Kidney epithelial cell (primary cell): ENCODE measurements around the gene CRYBG1. TPM values are rescaled to one million over a fixed set of nuclear protein-coding genes. Genes with fewer than 3 reads are reported as not detected.

Experiments
- DNase-seq: peaks from one replicate; pipeline ENCODE4 v3.0.0-alpha.2; 2010; ENCODE audit warnings: low read depth
- H3K27me3 ChIP-seq: 2 replicates; pipeline ENCODE4 v1.6.0; 2011; ENCODE audit warnings: low read length; ENCODE audit not compliant: control insufficient read depth, insufficient read depth
- H3K36me3 ChIP-seq: 2 replicates; pipeline ENCODE4 v1.5.1; 2011; ENCODE audit warnings: low read length; ENCODE audit not compliant: control insufficient read depth, insufficient read depth
- H3K4me3 ChIP-seq: 2 replicates; pipeline ENCODE4 v1.5.1; 2011; ENCODE audit warnings: low read depth, mild to moderate bottlenecking, control low read depth, low read length
- CTCF ChIP-seq: IDR thresholded peaks from 2 replicates; pipeline ENCODE4 v1.5.1; 2011; ENCODE audit warnings: mild to moderate bottlenecking, moderate library complexity, low read length, control low read depth, inconsistent platforms; ENCODE audit not compliant: insufficient read depth, poor library complexity, severe bottlenecking
- total RNA-seq: library from RNA; depleted of rRNA; stranded (reverse); fragments of >200 nt; gene quantifications from 2 replicates; pipeline ENCODE4 v1.2.3, GENCODE V29; 2015

Gene CRYBG1
- total RNA-seq, 1 donor from 2014 or later, result 4.4 TPM

DNA sequence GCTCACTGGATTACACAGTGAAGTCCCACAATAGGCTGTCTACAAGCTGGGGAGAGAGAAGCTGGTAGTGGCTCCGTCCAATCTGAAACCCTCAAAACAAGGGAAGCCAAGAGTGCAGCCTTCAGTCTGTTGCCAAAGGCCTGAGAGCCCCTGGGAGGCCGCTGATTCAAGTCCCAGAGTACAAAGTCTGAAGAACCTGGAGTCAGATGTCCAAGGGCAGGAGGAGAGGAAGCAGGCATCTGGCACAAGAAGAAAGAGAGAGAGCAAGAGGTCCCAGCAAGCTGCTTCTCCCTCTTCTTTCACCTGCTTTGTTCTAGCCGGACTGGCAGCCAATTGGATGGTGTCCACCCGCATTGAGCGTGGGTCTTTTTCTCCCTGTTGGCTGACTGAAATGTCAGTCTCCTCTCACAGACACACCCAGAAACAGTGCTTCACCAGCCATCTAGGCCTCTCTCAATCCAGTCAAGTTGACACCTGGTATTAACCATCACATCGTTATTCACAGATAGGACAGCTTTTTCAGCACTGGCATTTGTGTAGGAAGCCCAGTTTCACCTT, 51.2 kb downstream of the CRYBG1 start:
- H3K4me3 ChIP-seq, result no peak overlapping the region
- H3K36me3 ChIP-seq, result no peaks in the 10 kb centered on the region
- TF ChIP-seq CTCF, result no peak
- H3K27me3 ChIP-seq, result no peaks in the 10 kb centered on the region
- DNase-seq, result no peak

DNA sequence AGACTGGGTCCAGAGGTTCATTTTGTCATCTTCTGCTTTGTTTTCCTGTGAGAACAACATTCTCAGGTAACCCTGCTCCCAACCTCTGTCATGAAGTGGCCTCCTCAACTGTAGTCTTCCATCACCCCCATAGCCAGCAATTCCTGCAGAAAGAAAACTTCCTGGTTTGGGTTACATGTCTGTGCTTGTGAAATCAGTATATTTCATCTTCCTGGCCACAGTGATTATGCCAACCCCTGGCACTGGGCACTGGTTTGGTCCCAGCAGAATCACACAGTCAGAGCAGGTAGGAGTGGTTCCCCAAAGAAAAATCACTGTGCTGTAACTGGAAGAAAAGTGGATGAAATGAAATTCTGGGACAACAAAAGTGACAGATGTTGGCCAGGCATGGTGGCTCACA, 52.5 kb downstream of the CRYBG1 start:
- TF ChIP-seq CTCF, result no peak
- Histone ChIP-seq H3K4me3 (no peak overlapping the region), H3K27me3 (no peaks in the 10 kb centered on the region), H3K36me3 (no peaks in the 10 kb centered on the region)
- DNase-seq, result no peak

DNA sequence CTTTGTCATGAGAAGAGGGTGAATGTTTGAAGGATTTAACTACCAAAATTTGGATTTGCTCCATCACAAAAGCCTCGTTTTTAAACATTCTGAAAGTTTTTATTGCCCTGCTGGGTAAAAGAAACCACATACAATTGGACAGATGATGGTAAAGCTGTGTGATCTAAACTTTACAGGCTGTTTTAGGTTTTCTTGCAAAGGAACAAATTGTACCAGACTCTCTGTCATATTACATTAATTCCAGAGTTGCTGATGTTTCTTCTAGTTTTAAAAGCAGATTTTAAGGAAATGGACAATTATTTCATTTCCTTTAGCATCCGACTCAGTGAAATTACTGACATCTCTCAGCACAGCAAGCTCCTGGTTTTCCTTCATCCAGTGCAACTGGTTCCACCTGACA, 53.2 kb downstream of the CRYBG1 start:
- DNase-seq, result no peak
- H3K4me3 ChIP-seq, result no peak overlapping the region
- no peak for TF ChIP-seq CTCF
- H3K27me3 ChIP-seq, result no peaks in the 10 kb centered on the region
- no peaks in the 10 kb centered on the region for H3K36me3 ChIP-seq

- no peak for DNase-seq
- H3K4me3 ChIP-seq, result no peak overlapping the region
- H3K36me3 ChIP-seq, result no peaks in the 10 kb centered on the region
- TF ChIP-seq CTCF, result no peak
- no peaks in the 10 kb centered on the region for H3K27me3 ChIP-seq
Measured at GRCh38 chr6:106415921-106416320, 55.4 kb downstream of the CRYBG1 start.

DNA sequence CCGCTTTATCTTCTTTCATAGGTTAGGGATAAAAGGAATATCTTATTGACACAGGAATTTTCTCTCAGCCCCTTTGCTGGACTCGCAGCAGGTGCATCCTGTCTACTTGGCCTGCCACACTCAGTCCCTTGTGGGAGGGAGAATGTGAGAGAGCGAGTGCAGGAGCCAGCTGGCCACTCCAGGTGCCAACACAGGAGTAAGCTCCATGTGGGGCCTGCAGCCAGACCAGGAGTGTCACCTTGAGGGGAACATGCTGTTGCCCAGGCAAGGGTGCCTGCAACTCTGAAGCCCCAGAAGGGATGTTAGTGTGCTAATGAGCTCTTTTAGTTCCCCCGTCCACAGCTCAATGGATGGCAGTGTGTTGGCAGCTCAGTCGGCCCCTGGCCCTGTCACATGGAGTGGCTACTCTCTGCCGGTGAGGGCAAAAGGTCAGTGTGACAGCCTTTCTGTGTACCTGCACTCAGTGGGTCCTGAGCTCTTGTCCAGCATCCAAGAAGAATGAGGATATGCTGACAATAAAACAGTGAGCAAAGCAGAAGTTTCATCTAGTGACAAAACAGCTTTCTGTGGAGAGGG, 57.1 kb downstream of the CRYBG1 start:
- no peak for TF ChIP-seq CTCF
- Histone ChIP-seq H3K27me3 (no peaks in the 10 kb centered on the region), H3K36me3 (no peaks in the 10 kb centered on the region), H3K4me3 (no peak overlapping the region)
- DNase-seq, result no peak

- no peak for DNase-seq
- no peak for TF ChIP-seq CTCF
- Histone ChIP-seq H3K4me3 (no peak overlapping the region), H3K27me3 (no peaks in the 10 kb centered on the region), H3K36me3 (no peaks in the 10 kb centered on the region)
Measured at GRCh38 chr6:106419900-106420613, 59.5 kb downstream of the CRYBG1 start.
